ENCODE data around the gene ZNF789. TPM values are rescaled to one million over a fixed set of nuclear protein-coding genes. Genes with fewer than 3 reads are reported as not detected.

ZNF789 gene
- total RNA-seq, 1 experiment from 2014 or later = 15.0 TPM

DNA sequence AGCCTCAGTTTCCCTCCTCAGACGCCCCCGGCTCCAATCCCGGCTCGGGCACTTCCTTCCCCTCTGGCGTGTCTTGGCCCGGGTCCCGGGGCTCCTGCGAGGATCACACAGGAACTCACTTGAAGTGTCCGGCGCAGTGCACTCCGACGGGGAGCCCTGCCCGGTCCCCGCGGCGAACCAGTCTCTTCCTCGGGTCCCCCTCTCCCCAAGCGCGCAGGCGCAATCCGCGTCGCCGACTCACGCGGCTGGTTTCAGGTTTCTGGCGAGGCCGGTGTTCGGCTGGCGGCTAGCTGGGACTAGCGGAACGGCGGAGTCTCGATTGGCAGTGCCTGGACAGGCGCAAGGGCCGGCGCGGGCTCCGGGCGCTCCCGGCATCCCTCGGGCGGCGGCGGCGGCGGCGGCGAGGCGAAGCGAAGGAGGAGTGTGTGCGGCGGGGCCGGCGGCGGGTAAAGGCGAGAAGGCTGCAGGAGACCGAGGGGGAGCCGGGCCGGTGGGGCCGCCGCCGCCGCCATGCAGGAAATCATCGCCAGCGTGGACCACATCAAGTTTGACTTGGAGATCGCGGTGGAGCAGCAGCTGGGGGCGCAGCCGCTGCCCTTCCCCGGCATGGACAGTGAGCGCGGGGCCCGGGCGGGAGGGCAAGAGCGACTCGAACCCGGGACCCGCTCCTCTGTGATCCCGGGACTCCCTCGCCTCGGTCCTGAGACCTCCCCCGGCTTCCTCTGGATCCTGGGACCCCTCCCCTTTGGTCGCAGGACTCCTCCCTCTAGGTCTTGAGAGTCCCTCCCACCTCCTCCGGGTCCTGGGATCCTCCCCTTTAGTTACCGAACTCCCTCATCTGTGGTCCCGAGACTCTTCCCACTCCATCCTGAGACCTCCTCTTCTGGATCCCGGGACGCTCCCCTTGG lies 33.9 kb upstream of the ZNF789 start, which contains the start of the genes CPSF4 and PTCD1:
Gene CPSF4 (plus strand): TSS at position 371 of the 908 bp plus-strand sequence. CDS start 140 bp downstream, at position 511.
Gene PTCD1 (minus strand): TSS at position 226 of the 908 bp plus-strand sequence. CDS start 3,556 bp downstream, outside the sequence.
- intact Hi-C loops (cut with micrococcal nuclease) = no loop called here
- H3K27ac Mint-ChIP-seq (ENCODE audit: low read depth, unreplicated experiment) = peak within 1 kb of the TSS; percentile 97
- H3K4me1 Mint-ChIP-seq (ENCODE audit: insufficient read depth, unreplicated experiment) = peaks cover 5% of the 10 kb centered on the region
- BruUV-seq (replicated peaks) = no TSS peak
- TF ChIP-seq, protein P1, sequence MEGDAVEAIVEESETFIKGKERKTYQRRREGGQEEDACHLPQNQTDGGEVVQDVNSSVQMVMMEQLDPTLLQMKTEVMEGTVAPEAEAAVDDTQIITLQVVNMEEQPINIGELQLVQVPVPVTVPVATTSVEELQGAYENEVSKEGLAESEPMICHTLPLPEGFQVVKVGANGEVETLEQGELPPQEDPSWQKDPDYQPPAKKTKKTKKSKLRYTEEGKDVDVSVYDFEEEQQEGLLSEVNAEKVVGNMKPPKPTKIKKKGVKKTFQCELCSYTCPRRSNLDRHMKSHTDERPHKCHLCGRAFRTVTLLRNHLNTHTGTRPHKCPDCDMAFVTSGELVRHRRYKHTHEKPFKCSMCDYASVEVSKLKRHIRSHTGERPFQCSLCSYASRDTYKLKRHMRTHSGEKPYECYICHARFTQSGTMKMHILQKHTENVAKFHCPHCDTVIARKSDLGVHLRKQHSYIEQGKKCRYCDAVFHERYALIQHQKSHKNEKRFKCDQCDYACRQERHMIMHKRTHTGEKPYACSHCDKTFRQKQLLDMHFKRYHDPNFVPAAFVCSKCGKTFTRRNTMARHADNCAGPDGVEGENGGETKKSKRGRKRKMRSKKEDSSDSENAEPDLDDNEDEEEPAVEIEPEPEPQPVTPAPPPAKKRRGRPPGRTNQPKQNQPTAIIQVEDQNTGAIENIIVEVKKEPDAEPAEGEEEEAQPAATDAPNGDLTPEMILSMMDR (IDR thresholded peaks at IDR 0.05; ENCODE audit: unreplicated experiment) = no peak
- no peaks in the 10 kb centered on the region for H3K9me3 Mint-ChIP-seq (ENCODE audit: unreplicated experiment)
- peak within 1 kb of the TSS; percentile 94 for H3K4me3 Mint-ChIP-seq (ENCODE audit: unreplicated experiment)
- POLR2A ChIA-PET = interaction anchor here (0.7 to 3.2 kb wide), 15 partner anchors 10 to 649 kb away, joined by 3 to 33 read pairs (median 6); partner anchors contain the start of genes ARPC1A, ATP5MF, BUD31 and PDAP1
- CTCF ChIA-PET = interaction anchor here (0.6 to 1.3 kb wide), 2 partner anchors 21 to 609 kb away, joined by 3 read pairs; no protein-coding TSS in a partner anchor
- peak; percentile 96 for DNase-seq (ENCODE audit: unreplicated experiment)
- H3K27me3 Mint-ChIP-seq (ENCODE audit: insufficient read depth, unreplicated experiment) = no peaks in the 10 kb centered on the region
- peaks cover 46% of the 10 kb centered on the region for H3K36me3 Mint-ChIP-seq (ENCODE audit: insufficient read depth, unreplicated experiment)

DNA sequence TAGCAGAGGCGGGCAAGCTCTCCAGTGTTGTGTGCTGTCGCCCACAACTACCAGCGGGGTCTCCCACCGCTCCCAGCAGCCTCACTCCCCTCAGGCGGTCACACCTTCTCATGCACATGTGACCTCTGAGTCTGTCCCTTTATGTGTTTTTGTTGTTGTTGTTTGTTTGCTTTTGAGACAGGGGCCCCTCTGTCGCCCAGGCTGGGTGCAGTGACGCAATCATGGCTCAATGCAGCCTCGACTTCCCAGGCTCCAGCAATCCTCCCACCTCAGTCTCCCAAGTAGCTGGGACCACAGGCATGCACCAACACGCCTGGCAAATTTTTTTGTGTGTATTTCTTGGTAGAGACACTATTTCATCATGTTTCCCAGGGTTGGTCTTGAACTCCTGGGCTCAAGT lies 32.5 kb upstream of the ZNF789 start:
- Mint-ChIP-seq H3K9me3 (ENCODE audit: unreplicated experiment) (no peaks in the 10 kb centered on the region), H3K27ac (ENCODE audit: low read depth, unreplicated experiment) (peak overlapping the region; percentile 97), H3K4me1 (ENCODE audit: insufficient read depth, unreplicated experiment) (peaks cover 5% of the 10 kb centered on the region), H3K27me3 (ENCODE audit: insufficient read depth, unreplicated experiment) (no peaks in the 10 kb centered on the region), H3K36me3 (ENCODE audit: insufficient read depth, unreplicated experiment) (peaks cover 46% of the 10 kb centered on the region), H3K4me3 (ENCODE audit: unreplicated experiment) (peak overlapping the region; percentile 94)
- ChIA-PET CTCF (interaction anchor here (0.6 to 0.7 kb wide), 2 partner anchors 24 kb away, joined by 3 to 4 read pairs; no protein-coding TSS in a partner anchor), POLR2A (interaction anchor here (0.6 to 3.0 kb wide), 4 partner anchors 16 to 761 kb away, joined by 3 to 17 read pairs (median 9); partner anchors contain the start of genes ATP5MF and ZNF394)
- DNase-seq (ENCODE audit: unreplicated experiment) = peak; percentile 22
- intact Hi-C loops (cut with micrococcal nuclease) = no loop called here
- BruUV-seq (replicated peaks) = no TSS peak
- TF ChIP-seq, protein P1 (IDR thresholded peaks at IDR 0.05; ENCODE audit: unreplicated experiment) = no peak

DNA sequence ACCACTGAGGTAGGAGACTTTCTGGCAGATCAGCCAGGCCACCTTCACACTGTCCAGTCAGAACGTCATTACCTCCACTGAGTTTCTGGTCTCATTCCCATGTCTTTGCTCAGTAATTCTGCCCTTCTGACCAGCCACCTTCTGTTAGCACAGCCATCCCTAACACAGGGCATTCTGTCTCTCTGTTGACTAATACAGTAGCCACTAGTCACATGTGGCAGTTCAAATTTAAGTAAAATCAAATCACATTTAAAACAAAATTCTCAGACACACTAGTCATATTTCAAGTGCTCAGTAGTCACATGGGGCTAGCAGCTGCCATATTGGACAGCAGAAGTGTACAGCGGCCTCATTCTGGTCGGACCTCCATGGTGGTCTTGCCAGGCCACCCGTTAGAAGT lies 26.6 kb upstream of the ZNF789 start:
- ChIA-PET POLR2A (no interaction called here), CTCF (no interaction called here)
- BruUV-seq (replicated peaks) = no TSS peak
- Mint-ChIP-seq H3K27ac (ENCODE audit: low read depth, unreplicated experiment) (no peak overlapping the region), H3K4me3 (ENCODE audit: unreplicated experiment) (no peak overlapping the region), H3K9me3 (ENCODE audit: unreplicated experiment) (no peaks in the 10 kb centered on the region), H3K27me3 (ENCODE audit: insufficient read depth, unreplicated experiment) (no peaks in the 10 kb centered on the region), H3K4me1 (ENCODE audit: insufficient read depth, unreplicated experiment) (peaks cover 5% of the 10 kb centered on the region), H3K36me3 (ENCODE audit: insufficient read depth, unreplicated experiment) (peaks cover 91% of the 10 kb centered on the region)
- no peak for DNase-seq (ENCODE audit: unreplicated experiment)
- intact Hi-C loops (cut with micrococcal nuclease) = no loop called here
- TF ChIP-seq, protein P1 (IDR thresholded peaks at IDR 0.05; ENCODE audit: unreplicated experiment) = no peak

DNA sequence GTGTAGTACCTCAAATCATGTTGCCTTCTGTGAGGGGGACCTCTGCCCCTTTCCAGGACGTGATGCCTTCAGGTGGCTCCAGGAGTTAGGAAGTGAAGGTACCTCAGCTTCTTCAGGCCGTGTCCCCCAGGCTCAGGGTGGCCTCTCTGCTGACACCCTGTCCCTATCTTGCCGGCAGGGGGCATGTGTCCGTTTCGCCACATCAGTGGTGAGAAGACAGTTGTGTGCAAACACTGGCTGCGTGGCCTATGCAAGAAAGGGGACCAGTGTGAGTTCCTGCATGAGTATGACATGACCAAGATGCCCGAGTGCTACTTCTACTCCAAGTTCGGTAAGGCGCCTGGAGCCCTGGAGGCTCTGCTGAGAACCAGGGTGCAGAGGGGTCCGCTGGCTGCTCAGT lies 24.7 kb upstream of the ZNF789 start:
- H3K36me3 Mint-ChIP-seq (ENCODE audit: insufficient read depth, unreplicated experiment) = peaks cover 85% of the 10 kb centered on the region
- no peak overlapping the region for H3K4me3 Mint-ChIP-seq (ENCODE audit: unreplicated experiment)
- H3K4me1 Mint-ChIP-seq (ENCODE audit: insufficient read depth, unreplicated experiment) = no peaks in the 10 kb centered on the region
- BruUV-seq (replicated peaks) = no TSS peak
- no peaks in the 10 kb centered on the region for H3K9me3 Mint-ChIP-seq (ENCODE audit: unreplicated experiment)
- CTCF ChIA-PET = interaction anchor here (0.7 kb wide), 1 partner anchor 293 kb away, joined by 3 read pairs; no protein-coding TSS in a partner anchor
- TF ChIP-seq, protein P1 (IDR thresholded peaks at IDR 0.05; ENCODE audit: unreplicated experiment) = no peak
- no peaks in the 10 kb centered on the region for H3K27me3 Mint-ChIP-seq (ENCODE audit: insufficient read depth, unreplicated experiment)
- intact Hi-C loops (cut with micrococcal nuclease) = no loop called here
- DNase-seq (ENCODE audit: unreplicated experiment) = peak; percentile 34
- POLR2A ChIA-PET = interaction anchor here (2.2 kb wide), 1 partner anchor 9 kb away, joined by 7 read pairs; the partner anchor contains the start of genes CPSF4 and PTCD1
- H3K27ac Mint-ChIP-seq (ENCODE audit: low read depth, unreplicated experiment) = no peak overlapping the region
